EH (cell line): ENCODE results near the gene HS3ST4.

Experiments
- DNase-seq: peaks from one replicate; pipeline ENCODE4 v3.0.0-alpha.2; 2015; ENCODE audit warnings: low read depth

HS3ST4 gene

DNA sequence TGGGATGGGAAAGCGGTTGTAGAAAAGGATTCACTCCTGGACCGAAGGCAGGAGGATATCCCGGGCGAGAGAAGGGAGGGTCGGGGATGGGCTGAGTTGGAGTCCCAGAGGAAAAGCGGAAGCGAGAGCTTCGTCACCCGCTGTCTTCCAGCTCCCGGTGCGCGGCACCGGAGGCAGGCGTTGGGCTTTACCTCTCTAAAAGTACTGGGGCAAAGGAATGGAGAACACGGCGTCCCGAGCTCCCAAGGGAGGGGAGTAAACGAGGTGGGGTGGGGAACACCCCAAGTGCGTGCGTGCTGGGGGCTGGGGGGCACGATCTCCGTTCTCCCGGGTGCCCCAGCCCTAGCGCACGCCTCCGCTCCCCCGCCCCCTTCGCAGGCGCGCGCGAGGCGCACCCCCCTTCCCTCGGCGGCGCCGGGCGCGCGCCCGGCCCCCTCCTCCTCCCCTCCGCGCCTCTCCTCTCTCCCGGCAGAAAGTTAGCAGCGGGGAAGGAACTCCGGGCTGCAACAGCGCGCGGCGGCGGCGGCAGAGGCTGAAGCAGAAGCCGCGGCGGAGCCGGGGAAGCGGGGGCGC lies at the start of gene HS3ST4:
Gene HS3ST4 (plus strand): TSS at position 441 of the 573 bp plus-strand sequence.
- DNase-seq, result no peak

GRCh38 chr16:25643633-25644032 lies 48.1 kb upstream of the HS3ST4 start:
- no peak for DNase-seq

- DNase-seq, result no peak
Measured at GRCh38 chr16:25656639-25657038, 35.1 kb upstream of the HS3ST4 start.

GRCh38 chr16:25676820-25677219 lies 14.9 kb upstream of the HS3ST4 start:
- DNase-seq, result no peak

- DNase-seq, result no peak
Measured at GRCh38 chr16:25679511-25679910, 12.2 kb upstream of the HS3ST4 start.

DNA sequence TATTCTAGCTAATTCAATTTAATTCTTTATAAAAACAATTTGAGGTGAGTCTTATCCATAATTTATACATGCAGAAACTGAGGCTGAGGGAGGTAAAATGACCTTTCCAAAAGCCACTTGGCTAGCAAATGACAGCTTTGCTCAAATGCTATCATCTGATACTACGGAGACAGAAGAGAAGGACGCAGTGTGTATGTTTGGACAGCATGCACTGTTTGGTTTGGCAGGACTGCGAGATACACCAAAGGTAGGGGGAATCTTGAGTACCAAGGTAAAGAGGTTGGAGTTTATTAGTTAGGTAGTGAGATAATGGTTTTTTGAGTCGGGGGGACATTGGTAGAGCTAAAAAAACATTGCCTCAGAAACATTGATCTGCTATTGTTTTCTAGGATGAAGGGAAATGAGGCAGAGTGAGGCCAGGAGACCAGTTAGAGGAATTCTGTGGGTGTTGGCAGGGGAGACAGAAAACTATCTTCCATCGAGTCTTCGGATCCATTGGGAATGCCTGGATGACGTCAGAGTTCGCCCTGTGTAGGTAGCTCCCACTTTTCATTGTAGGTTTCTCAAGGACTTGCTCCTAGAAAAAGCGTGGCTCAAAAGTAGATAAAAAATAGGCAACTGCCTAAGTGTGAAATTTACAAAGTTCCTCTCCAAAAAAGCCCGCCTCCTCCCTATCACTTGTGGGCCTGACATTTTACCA lies 2.5 kb upstream of the HS3ST4 start:
- no peak for DNase-seq

- DNase-seq, result no peak
Measured at GRCh38 chr16:25690552-25691143, 1.1 kb upstream of the HS3ST4 start.

- DNase-seq, result no peak
Measured at GRCh38 chr16:25692351-25692741, 587 bp downstream of the HS3ST4 start.

GRCh38 chr16:25692742-25693508 lies 1.2 kb downstream of the HS3ST4 start:
- no peak for DNase-seq

- DNase-seq, result no peak
Measured at GRCh38 chr16:25693631-25694030, 1.9 kb downstream of the HS3ST4 start.

GRCh38 chr16:25699069-25699468 lies 7.3 kb downstream of the HS3ST4 start:
- no peak for DNase-seq

GRCh38 chr16:25700547-25700946 lies 8.8 kb downstream of the HS3ST4 start:
- DNase-seq, result no peak

GRCh38 chr16:25707553-25707952 lies 15.8 kb downstream of the HS3ST4 start:
- DNase-seq, result no peak

DNA sequence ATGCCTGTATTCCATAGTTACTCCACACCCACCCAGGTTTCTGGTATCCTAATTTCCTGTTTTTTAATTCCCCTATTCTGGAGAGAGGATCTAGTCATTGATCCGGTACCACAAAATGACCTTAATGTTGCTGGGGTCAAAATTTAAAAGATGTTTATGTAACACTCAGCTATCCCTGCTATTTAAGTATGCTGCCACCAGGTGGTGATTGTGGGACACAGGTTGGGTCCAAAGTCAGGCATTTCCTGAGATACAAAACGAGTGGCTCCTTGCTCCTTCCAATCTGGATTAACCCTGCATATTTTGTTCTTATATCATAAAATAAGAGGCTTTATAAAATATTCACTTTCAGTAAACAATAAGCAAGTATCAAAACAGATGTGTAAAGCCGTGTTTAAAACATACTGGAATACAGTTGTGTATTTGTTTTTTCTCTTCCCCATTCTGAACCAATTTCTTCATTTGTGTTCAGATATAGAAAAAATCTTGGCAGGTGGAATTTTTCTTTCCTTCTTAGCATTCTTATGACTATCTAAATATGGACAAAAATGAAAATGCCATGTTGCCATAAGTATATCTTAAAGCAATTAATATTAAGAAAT lies 16.3 kb downstream of the HS3ST4 start:
- no peak for DNase-seq

DNA sequence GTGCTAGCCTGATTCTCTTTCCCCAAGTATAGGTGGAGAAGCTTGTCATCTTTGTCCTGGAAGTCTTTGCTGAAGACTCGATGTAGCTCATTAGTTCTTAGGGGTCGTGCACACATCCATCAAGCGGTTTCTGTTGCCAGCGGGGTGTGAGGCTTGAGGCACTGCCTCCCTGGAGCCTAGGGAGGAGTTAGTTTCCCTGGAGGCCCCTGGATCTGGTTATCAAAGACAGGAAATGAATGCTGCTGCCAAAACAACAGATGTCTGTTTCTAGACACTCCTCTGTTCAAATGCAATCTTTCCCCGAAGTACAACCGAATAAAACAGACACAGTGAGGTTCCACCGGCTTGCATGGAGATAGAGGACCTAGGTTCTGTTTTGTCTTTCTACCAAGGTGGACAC lies 17.5 kb downstream of the HS3ST4 start:
- DNase-seq, result no peak

DNA sequence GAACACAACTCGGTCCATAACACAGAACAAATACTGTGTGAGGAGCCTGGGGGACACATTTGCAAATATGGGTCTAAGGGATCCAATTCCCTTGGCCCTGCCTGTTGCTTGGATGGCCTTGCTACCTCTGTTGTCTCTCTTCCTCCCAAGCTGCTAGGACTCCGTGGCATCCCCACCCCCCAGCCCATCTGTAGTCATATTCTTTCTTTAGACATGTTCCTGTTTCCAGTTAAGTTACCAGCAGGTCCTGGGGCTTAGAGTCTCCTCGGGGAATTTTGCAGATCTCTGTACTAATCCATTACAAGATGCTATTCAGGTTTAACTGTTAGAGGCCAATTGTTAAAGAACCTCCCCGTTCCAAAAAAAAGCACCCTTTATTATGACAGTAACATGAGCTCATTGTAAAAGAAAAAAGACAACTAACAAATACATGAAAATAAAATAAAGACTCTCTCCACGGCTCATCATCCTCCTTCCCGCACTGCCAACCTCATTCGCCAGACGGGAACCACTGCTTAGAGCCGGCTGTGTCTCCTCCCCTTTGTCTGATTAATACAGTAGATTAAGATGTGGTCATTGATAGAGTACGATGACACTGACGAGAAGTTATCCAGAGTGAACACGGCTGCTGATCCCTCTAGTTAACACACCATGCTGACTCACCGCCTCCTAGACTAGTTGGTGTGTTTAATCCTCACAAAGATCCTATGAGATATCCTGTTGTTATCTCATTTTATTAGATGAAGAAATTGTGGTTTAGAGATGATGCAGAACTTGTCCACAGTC lies 22.2 kb downstream of the HS3ST4 start:
- no peak for DNase-seq

- DNase-seq, result no peak
Measured at GRCh38 chr16:25716186-25716585, 24.4 kb downstream of the HS3ST4 start.

DNA sequence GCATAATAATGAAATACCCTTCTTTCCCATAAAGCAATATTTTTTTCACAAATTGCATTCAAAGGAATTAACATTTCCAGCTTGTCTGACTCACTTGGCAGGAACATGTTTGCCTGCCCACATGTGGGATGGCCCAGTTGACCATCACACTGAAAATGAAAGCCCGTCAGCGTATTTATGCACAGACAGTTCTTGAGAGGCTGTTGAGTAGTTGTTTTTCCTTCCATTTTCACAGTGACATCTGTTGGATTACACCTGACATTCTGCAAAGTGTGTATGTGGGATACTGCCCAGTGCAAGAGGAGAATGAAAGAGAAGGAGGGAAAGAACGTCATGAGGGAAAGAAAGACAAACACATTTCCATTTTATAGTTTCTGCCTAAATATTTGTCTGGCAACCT lies 29.7 kb downstream of the HS3ST4 start:
- no peak for DNase-seq

- no peak for DNase-seq
Measured at GRCh38 chr16:25726430-25727098, 34.8 kb downstream of the HS3ST4 start.

GRCh38 chr16:25729188-25729915 lies 37.6 kb downstream of the HS3ST4 start:
- DNase-seq, result no peak
